H54 (cell line): ENCODE measurements around the gene CLDN7.
A peak's percentile ranks its signal among the peaks of the same experiment; 100 is the strongest.

Source experiments
- DNase-seq: peaks from one replicate; pipeline ENCODE4 v3.0.0; 2011; ENCODE audit warnings: low spot score, mixed read lengths; ENCODE audit not compliant: insufficient read length
- FAIRE-seq: peaks from 3 replicates; lab custom pipeline; 2011; peaks lifted over from hg19 to GRCh38; lab: Jason Lieb, UNC
- POLR2A ChIP-seq: IDR thresholded peaks from 2 replicates; pipeline ENCODE4 v1.6.1; 2011; ENCODE audit warnings: low read depth, mild to moderate bottlenecking, low read length

The CLDN7 gene

DNA sequence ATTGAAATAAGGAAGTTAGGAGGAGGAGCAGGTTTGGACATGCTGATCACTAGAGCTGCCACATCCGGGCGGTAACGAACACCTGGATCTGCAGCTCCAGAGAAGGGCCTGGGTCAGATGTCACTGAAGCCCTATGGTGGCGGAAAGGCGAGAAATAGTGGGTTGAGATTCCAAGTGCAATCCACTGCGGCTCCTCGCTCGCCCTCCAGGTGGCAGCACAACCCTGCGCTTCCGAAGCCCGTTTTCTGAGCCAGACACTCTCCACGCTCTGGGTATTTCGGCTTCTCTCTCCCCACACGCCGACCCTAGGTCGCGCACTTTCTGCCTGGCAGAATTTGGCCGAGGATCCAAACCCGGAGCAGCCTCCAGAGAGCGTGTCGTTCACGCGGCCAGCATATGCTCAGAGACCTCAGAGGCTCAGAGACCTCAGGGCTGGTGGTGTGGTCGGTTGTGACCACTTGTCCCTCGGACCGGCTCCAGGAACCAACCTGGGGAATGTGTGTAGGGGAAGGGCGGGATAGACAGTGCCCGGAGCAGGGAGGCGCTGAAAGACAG lies 18.3 kb upstream of the CLDN7 start:
- peak; percentile 58 for FAIRE-seq
- peak; percentile 79 for DNase-seq
- no peak for TF ChIP-seq POLR2A

DNA sequence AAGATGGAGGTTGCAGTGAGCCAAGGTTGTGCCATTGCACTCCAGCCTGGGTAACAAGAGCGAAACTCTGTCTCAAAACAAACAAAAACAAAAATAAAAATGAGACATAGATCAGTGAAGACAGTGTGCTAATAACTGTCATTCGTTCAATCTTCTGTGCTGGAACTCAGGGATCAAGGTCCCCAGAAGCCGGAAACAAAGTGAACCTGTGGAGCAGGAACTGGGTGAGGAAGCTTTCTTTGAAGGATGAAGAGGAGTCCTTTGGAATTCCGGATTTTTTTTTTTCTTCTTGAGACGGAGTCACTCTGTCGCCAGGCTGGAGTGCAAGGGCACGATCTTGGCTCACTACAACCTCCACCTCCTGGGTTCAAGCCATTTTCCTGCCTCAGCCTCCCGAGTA lies 17.2 kb upstream of the CLDN7 start:
- no peak for TF ChIP-seq POLR2A
- DNase-seq = no peak
- FAIRE-seq = no peak

DNA sequence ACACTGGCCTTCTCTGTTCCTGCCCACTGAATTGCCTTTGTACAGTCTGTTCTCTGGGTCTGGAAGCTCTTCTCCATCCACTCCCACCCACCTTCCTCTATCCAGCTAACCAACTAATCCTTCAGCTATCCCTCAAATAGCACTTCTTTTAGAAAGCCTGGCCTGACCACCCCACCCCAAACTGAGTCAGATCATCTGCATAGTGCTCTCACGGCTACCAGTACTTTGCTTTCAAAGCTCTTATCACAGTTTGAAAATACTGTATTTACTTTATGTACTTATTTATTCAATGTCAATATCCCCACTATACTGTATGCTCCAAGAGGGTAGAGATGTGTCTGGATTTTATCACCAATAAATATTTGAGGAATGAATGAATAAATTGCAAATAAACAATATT lies 4.5 kb upstream of the CLDN7 start:
- FAIRE-seq = no peak
- no peak for TF ChIP-seq POLR2A
- no peak for DNase-seq

DNA sequence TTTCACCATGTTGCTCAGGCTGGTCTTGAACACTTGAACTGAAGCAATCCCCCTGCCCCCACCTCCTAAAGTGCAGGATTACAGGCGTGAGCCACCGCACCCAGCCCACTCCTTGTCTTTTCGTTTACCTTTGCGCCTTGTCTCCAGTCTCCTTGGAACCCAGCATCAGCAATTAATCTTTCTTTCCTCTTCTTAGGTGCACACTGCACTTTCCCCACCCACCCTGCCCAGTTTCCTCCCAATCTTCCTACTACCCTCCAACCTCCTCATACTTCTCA lies 1.5 kb upstream of the CLDN7 start:
- no peak for DNase-seq
- no peak for FAIRE-seq
- TF ChIP-seq POLR2A = no peak

DNA sequence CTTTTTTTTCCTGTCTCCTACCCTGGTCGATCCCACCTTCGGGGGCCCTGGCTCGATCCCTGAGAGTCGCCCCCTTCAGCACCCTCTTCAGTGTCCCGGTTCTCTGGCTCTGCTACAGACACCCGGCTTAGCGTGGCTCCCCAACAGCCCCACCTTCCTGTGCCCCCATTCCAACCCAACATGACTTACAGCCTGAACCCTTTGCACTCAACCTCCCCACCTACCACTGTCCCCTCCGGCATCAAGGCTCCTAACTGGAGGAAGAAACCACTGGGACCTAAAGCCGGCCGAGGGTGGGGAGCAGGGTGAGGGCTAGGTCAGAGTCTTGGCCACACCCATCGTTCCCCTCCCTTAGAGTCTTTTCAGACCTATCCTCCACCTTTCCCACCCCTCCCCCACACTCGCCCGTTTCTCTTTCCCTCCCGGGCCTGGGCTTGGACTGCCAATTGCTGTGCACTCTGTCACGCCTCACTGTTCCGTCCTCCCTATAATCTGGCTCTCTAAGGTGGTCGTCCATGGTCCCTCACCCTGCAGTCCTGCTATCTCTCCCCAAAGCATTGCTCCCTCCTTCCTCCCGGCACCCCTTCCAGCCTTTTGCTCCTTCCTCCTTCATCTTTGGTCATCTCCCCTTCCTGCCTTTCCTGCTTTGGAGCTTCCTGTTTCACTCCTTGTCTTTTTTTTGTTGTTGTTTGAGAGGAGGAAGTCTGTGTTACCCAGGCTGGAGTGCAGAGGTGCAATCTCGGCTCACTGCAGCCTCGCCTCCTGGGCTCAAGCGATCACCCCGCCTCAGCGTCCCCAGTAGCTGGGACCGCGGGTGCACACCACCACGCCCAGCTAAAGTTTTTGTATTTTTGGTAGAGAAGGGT lies 890 bp upstream of the CLDN7 start:
- DNase-seq = no peak
- TF ChIP-seq POLR2A = no peak
- FAIRE-seq = no peak

DNA sequence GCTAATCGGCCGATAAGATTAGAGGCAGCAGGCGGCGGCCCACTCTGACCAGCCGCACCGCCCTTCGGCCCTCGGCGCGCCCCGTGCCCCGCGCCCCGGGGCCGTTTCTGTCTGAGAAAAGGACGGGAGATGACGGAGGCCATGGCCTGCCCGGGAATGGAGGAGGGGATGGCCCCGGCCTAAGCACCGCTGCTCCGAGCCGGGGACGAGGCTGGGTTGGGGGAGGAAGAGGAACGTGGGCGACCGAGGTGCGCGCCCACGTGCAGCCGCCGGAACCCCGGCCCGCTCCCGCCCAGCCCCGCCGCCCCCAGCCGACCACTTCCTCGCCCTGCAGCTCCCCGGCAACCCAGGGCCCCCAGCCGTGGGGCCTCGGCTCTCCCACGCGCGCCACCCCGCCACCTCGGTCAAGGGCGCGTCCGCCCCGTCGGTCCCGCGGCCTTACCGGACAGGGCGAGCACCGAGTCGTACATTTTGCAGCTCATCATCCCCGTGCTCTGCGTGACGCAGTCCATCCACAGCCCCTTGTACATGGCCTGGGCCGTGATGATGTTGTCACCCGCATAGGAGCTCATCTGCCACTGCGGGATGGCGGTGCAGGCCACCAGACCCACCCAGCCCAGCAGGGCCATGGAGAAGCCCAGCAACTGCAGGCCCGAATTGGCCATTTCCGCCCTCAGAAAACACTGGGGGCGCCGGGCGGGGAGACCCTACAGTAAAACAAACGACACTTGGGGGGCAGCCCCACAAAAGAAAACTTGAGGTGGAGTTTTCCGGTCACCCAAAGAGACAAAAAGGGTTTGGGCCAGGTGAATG lies 693 bp downstream of the CLDN7 start:
- DNase-seq (no peak), FAIRE-seq (no peak)
- no peak for TF ChIP-seq POLR2A

DNA sequence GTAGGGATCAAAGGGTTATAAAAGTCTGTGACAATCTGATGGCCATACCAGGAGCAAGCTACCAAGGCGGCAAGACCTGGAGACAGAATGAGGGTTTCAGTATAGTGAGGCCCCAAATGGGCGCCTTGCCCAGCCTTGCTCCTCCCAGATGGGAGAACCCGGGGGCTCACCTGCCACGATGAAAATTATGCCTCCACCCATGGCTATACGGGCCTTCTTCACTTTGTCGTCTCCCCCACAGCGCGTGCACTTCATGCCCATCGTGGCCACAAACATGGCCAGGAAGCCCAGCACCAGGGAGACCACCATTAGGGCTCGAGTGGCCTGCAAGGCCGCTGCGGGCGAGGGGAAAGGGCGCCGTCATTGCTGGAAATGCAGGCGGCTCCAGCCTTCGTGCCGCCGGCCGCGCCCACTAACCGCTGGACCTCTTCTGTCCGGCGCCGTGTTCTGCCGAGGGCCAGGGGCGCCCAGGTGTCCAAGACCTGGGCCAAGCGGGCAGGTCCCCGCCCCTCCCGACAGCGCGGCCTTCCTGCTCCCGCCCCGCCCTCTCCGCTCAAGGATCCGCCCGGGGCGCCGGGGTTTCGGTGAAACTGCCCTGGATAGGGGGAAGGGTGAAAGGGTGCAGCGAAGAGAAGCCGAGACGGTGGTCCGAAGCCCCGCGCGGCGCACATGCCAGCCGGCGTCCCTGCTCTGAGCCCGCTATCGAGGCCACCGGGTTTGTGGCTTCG lies 1.5 kb downstream of the CLDN7 start:
- FAIRE-seq = no peak
- DNase-seq = no peak
- TF ChIP-seq POLR2A = no peak

DNA sequence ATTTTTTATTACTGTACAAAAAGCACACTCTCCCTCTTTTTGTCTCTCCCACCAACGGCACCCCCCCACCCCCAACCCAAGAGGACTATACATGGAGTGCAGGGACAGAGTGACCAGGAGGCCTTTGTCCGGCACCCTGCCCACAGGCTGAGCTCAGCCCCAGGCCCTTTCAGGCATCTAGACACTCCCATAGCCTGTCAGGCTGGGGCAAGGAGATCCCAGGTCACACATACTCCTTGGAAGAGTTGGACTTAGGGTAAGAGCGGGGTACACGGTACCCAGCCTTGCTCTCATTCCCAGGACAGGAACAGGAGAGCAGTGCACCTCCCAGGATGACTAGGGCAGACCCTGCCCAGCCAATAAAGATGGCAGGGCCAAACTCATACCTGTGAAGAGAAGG lies 2.1 kb downstream of the CLDN7 start:
- no peak for TF ChIP-seq POLR2A
- DNase-seq (no peak), FAIRE-seq (no peak)

DNA sequence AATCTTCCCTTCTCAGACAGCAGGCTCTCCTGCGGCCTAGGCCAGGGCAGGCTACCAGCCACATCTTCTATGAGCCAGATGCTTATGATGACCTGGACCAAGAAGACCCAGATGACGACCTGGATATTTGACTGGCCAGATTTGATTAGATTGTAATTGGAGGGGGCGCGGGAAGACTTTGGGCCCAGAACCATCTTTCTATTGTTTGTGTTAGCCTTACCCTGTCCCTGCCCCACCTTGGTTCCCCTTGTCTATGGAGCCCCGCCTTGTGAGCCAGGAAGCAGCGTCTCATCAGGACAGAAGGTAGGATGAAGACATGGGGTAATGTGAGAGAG lies 2.8 kb downstream of the CLDN7 start:
- FAIRE-seq = no peak
- TF ChIP-seq POLR2A = no peak
- DNase-seq = no peak

DNA sequence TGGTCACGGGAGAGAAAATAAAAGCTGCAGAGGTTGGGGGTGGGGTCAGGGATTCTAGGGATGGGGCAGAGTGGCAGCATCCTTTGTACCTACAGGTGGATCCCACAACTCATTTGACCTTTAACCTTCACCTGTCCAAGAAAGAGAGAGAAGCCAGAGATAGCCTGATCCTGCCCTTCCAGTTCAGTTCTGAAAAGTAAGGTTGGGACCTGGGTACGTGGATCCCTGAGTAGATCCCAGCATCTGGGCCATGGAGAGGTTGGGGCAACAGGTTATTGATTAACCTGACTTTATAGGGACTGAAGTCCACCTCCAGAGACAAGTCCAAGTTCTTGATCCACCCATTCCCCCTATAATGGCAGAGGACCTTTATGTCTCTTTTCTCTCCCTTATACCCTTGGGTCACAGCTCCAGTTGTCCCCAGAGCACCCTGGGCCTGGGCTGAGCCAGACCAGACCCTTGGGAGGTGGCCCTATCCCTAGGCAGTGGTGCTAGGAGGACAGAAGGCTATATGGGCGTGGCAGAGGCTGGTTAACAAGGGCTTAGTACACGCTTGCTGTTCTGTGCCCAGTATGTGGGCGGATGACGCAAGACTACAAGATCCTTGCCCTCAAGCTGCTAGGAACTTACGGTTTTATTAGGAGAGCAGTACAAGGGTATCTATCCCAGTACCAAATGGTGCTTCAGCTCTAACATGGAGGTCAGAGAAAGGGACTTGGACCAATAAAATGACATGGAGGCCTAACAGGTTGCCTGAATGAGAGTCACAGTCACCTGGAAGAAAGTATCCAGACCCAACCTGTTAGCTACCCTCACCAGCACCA lies 3.3 kb downstream of the CLDN7 start:
- FAIRE-seq (no peak), DNase-seq (no peak)
- no peak for TF ChIP-seq POLR2A

DNA sequence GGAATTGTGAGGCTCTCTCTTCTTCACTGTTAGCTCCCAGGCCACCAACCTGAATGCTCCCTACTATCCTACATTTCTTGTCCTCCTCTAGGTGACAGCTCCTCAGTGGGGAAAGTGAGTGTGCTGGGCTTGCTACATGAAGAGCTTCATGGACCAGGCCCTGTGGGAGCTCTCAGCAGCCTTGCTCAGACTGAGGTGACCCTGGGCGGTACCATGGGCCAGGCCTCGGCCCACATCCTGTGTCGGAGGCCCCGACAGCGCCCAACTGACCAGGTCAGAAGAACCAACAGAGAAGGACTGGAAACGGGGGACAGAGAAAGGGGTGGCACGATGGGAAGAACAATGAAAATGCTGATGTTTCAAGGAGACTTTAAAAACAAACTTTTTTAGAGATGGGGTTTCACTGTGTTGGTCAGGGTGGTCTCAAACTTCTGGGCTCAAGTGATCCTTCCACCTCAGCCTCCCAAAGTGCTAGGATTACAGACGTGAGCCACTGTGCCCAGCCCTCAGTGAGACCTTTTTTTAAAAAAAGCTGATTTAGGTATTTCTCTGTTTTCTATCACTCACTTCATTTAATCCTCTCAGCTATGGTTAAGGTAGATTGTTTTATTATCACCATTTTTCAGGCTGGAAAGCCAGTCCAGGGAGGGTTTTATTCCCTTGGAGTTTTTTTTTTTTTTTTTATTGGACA lies 5.4 kb downstream of the CLDN7 start:
- no peak for TF ChIP-seq POLR2A
- DNase-seq = no peak
- no peak for FAIRE-seq

DNA sequence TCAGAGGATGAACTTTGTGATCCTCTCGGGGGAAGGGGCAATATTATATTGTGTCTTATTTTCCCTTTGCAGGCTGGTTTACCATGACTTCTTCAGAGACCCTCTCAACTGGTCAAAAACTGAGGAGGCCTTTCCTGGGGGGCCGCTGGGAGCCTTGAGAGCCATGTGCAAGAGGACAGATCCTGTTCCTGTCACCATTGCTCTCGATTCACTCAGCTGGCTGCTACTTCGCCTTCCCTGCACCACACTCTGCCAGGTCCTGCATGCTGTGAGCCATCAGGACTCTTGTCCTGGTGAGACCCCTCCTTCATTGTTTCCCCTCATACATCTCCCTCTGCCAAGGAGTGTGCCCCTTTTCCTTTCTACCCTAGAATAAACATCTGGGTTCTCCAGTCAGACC lies 7.8 kb downstream of the CLDN7 start:
- FAIRE-seq (no peak), DNase-seq (no peak)
- TF ChIP-seq POLR2A = no peak

DNA sequence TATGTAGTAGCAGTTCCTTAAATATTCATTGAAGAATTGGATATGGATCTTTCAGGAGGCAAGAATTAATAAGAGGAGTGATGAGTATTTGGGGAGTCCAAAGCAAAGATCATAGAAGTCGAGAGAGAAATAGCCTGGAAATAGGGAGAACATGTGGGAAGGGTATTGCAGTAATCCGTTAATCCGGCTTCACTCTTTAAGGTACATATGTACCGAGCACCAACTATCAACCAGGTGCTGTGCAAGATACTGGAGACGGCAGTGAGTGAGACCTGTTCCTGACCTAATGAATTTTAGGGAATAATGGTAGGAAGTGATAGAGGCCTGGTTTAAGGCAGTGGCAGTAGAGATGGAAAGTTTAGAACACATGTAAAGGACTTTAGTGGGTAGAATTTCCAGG lies 9.2 kb downstream of the CLDN7 start:
- no peak for FAIRE-seq
- DNase-seq = no peak
- no peak for TF ChIP-seq POLR2A
